ENCODE measurements around the gene GSN. TPM values are rescaled to one million over a fixed set of nuclear protein-coding genes. Genes with fewer than 3 reads are reported as not detected.

Gene GSN
- total RNA-seq, 1 donor from 2014 or later = 72.1 TPM

DNA sequence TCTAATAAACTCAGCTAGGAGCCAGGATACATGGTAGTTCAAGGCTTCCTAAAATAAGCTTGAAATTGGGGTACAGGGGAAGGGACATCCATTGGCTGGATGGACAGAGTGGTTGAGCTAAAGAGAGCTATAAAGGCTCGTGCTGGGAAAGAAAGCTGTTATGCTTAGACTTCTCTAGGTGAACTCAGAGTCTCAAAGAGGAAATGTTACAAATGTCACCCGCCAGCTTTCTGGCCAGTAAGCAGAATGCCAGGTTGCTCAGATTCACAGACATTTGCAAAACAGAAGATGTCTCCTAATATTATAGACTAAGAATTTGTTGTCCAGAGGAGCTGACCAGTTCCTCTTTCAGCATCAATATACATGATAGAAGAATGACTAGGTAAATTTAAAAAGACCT lies 71.5 kb downstream of the GSN start:
- H3K4me2 ChIP-seq = no peak overlapping the region
- no peaks in the 10 kb centered on the region for H4K20me1 ChIP-seq (ENCODE audit: low read depth)
- no peak overlapping the region for H3K4me3 ChIP-seq
- Mint-ChIP-seq H3K27me3 (ENCODE audit: insufficient read depth, low read depth) (no peaks in the 10 kb centered on the region), H3K9me3 (no peaks in the 10 kb centered on the region), H3K4me3 (no peak overlapping the region), H3K4me1 (peaks cover 14% of the 10 kb centered on the region), H3K36me3 (no peaks in the 10 kb centered on the region), H3K27ac (no peak overlapping the region)
- H3K27ac ChIP-seq = no peak overlapping the region
- no peaks in the 10 kb centered on the region for H3K79me2 ChIP-seq (ENCODE audit: low read depth)
- no peak overlapping the region for H3K9ac ChIP-seq
- H3K36me3 ChIP-seq = no peaks in the 10 kb centered on the region
- H3K4me1 ChIP-seq = no peaks in the 10 kb centered on the region
- no peaks in the 10 kb centered on the region for H3K9me3 ChIP-seq (ENCODE audit: low read depth)
- H3K27me3 ChIP-seq = no peaks in the 10 kb centered on the region
- no peaks in the 10 kb centered on the region for H3F3A ChIP-seq (ENCODE audit: low read depth)
- TF ChIP-seq, protein P1, sequence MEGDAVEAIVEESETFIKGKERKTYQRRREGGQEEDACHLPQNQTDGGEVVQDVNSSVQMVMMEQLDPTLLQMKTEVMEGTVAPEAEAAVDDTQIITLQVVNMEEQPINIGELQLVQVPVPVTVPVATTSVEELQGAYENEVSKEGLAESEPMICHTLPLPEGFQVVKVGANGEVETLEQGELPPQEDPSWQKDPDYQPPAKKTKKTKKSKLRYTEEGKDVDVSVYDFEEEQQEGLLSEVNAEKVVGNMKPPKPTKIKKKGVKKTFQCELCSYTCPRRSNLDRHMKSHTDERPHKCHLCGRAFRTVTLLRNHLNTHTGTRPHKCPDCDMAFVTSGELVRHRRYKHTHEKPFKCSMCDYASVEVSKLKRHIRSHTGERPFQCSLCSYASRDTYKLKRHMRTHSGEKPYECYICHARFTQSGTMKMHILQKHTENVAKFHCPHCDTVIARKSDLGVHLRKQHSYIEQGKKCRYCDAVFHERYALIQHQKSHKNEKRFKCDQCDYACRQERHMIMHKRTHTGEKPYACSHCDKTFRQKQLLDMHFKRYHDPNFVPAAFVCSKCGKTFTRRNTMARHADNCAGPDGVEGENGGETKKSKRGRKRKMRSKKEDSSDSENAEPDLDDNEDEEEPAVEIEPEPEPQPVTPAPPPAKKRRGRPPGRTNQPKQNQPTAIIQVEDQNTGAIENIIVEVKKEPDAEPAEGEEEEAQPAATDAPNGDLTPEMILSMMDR (IDR thresholded peaks at IDR 0.05) = no peak
- TF ChIP-seq EZH2phosphoT487 (IDR thresholded peaks at IDR 0.05) = no peak
- no peak for TF ChIP-seq EZH2 (IDR thresholded peaks at IDR 0.05)
- no peak for DNase-seq (ENCODE audit: low spot score)
- H2AFZ ChIP-seq (replicated peaks) = no peak overlapping the region

DNA sequence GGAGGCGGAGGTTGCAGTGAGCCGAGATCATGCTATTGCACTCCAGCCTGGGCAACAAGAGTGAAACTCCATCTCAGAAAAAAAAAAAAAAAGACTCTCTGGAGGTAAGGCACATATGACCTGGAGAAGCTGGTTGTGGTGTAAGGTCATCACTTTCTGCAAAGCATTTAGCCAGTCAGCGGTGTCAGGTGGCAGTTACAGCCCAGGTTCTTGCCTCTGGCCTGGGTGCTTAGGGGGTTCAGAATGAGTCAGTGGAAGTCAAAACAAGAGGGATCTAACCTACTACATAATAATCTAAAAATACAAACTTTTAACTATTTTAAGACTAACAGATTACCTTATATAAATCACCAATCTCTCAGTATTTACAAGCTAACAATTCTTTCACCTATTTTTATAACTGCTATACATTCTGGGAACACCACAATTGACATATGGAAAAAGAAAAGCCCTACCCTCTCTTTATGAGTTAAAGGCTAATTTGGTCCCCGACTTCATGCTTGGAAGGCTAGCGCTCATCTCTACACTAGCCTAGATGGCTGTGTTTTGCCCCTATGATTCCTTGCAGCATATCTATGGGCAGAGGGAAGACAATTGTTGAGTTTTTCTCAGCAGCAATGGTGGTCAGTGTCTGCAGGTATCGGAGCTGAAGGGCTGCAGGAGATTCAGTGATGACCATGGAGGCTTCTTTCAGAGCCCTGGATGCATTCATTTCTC lies 72.9 kb downstream of the GSN start:
- H3K4me1 ChIP-seq = no peaks in the 10 kb centered on the region
- no peak overlapping the region for H3K27ac ChIP-seq
- TF ChIP-seq, protein P1 (IDR thresholded peaks at IDR 0.05) = no peak
- Mint-ChIP-seq H3K4me3 (no peak overlapping the region), H3K27me3 (ENCODE audit: insufficient read depth, low read depth) (no peaks in the 10 kb centered on the region), H3K9me3 (no peaks in the 10 kb centered on the region), H3K27ac (no peak overlapping the region), H3K4me1 (peaks cover 14% of the 10 kb centered on the region), H3K36me3 (no peaks in the 10 kb centered on the region)
- H3K79me2 ChIP-seq (ENCODE audit: low read depth) = no peaks in the 10 kb centered on the region
- DNase-seq (ENCODE audit: low spot score) = no peak
- H3K9me3 ChIP-seq (ENCODE audit: low read depth) = no peaks in the 10 kb centered on the region
- H3F3A ChIP-seq (ENCODE audit: low read depth) = no peaks in the 10 kb centered on the region
- H3K4me3 ChIP-seq = no peak overlapping the region
- H3K9ac ChIP-seq = no peak overlapping the region
- no peaks in the 10 kb centered on the region for H3K27me3 ChIP-seq
- H3K36me3 ChIP-seq = no peaks in the 10 kb centered on the region
- H3K4me2 ChIP-seq = no peak overlapping the region
- H4K20me1 ChIP-seq (ENCODE audit: low read depth) = no peaks in the 10 kb centered on the region
- H2AFZ ChIP-seq (replicated peaks) = no peak overlapping the region

DNA sequence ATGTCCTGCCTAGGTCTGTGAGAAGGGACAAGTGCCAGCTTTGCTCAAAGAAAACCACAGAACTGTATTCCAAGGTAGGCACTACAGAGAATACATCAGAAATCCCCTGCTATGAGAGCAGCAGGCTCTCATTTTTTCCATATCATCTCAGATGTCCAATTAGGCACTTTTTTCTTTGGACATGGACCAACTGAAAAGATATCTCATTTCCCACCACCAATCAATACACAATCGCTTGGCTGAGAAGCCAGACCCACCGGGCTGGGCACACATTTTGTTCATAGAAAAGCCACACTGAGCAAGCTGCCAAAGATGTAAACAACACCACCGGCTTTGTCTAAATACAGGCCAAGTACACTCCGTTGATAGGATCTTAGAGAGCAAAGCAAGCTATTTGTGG lies 76.2 kb downstream of the GSN start:
- H3K9me3 Mint-ChIP-seq = no peaks in the 10 kb centered on the region
- no peak for DNase-seq (ENCODE audit: low spot score)
- H3F3A ChIP-seq (ENCODE audit: low read depth) = no peaks in the 10 kb centered on the region
- no peak overlapping the region for H3K9ac ChIP-seq
- no peaks in the 10 kb centered on the region for H3K27me3 Mint-ChIP-seq (ENCODE audit: insufficient read depth, low read depth)
- H3K9me3 ChIP-seq (ENCODE audit: low read depth) = no peaks in the 10 kb centered on the region
- no peaks in the 10 kb centered on the region for H3K27me3 ChIP-seq
- no peaks in the 10 kb centered on the region for H3K4me1 ChIP-seq
- H3K79me2 ChIP-seq (ENCODE audit: low read depth) = no peaks in the 10 kb centered on the region
- H3K4me3 ChIP-seq = no peak overlapping the region
- H3K4me2 ChIP-seq = no peak overlapping the region
- H3K27ac Mint-ChIP-seq = no peak overlapping the region
- H4K20me1 ChIP-seq (ENCODE audit: low read depth) = no peaks in the 10 kb centered on the region
- no peak overlapping the region for H3K4me3 Mint-ChIP-seq
- peaks cover 11% of the 10 kb centered on the region for H3K36me3 ChIP-seq
- TF ChIP-seq EZH2phosphoT487 (IDR thresholded peaks at IDR 0.05) (no peak), EZH2 (IDR thresholded peaks at IDR 0.05) (no peak)
- TF ChIP-seq, protein P1 (IDR thresholded peaks at IDR 0.05) = no peak
- H2AFZ ChIP-seq (replicated peaks) = no peak overlapping the region
- H3K4me1 Mint-ChIP-seq = no peaks in the 10 kb centered on the region
- no peaks in the 10 kb centered on the region for H3K36me3 Mint-ChIP-seq
- no peak overlapping the region for H3K27ac ChIP-seq

All from neural progenitor cell (in vitro differentiated cells).